BJ (cell line): ENCODE data around the gene TRAPPC1. TPM values are rescaled to one million over a fixed set of nuclear protein-coding genes. Genes with fewer than 3 reads are reported as not detected.

Experiments used
- CTCF ChIA-PET: fragments of 350-600 bp; formaldehyde crosslinking; extraction: SDS; loops from one replicate; lab custom pipeline; 2021; ENCODE audit warnings: antibody characterized with exemption, inconsistent platforms; lab: Yijun Ruan, JAX
- POLR2A ChIA-PET: fragments of 300-600 bp; sonication (Branson Sonifier 250); formaldehyde crosslinking; extraction: SDS; loops from one replicate; lab custom pipeline; 2021; ENCODE audit warnings: antibody characterized with exemption; lab: Charles Lee
- DNase-seq: peaks from one replicate; pipeline ENCODE4 v3.0.0-alpha.2; 2011; ENCODE audit warnings: low read depth
- H3K27me3 ChIP-seq: 2 replicates; pipeline ENCODE4 v1.6.0; 2011; ENCODE audit warnings: low read length; ENCODE audit not compliant: control insufficient read depth, insufficient read depth
- H3K36me3 ChIP-seq: 2 replicates; pipeline ENCODE4 v1.5.1; 2011; ENCODE audit warnings: low read length; ENCODE audit not compliant: control insufficient read depth, insufficient read depth
- H3K4me3 ChIP-seq: 2 replicates; pipeline ENCODE4 v1.5.1; 2011; ENCODE audit warnings: low read depth, mild to moderate bottlenecking, control low read depth, low read length
- polyA plus RNA-seq: library from polyadenylated mRNA; depleted of rRNA; stranded (reverse); fragments of >200 nt; gene quantifications from 2 replicates; pipeline ENCODE4 v1.2.3, GENCODE V29; 2011; rRNA removed
- small RNA-seq: library from RNA; depleted of rRNA; stranded (forward); fragments of <200 nt; gene quantifications from one replicate; pipeline ENCODE3, GENCODE V24; 2012; ENCODE audit warnings: low replicate concordance, low read depth; ENCODE audit not compliant: insufficient read length
- TF ChIP-seq, protein P1 (sequence below): IDR thresholded peaks from 2 replicates; pipeline ENCODE4 v1.5.1; 2011; ENCODE audit warnings: low read depth, mild to moderate bottlenecking, control low read depth, inconsistent platforms, low read length, moderate library complexity; ENCODE audit not compliant: insufficient read depth

Gene TRAPPC1
- polyA plus RNA-seq, 1 experiment = 264 TPM

DNA sequence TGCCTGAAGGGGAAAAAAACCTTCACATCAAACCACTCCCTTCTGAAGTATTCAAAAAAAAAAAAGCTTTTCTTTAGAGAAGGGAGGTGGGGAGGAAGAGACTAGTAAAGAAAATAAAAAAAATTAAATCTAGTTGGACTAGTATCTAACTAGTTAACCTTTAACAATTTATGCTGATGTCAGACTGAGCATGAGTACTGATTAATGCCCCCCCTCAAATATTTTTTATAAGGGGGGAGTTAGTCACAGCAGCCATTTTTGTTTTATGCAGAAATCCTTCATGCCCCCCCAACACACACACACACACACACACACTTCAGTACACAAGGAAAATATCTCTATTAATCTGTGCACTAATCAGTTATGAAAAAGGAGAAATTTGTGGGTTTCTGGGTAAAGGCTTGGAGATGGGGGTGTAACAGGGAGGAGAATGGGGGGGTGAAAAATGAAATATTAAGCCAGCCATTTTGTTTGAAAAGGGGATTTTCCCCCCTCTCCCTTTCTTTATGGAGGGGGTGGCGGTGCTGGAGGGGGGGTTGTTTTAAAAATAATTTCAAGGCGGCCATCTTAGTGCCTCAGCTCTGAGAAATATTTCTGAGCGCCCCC, 47.9 kb downstream of the TRAPPC1 start:
- ChIA-PET POLR2A (interaction anchor here (0.6 to 1.4 kb wide), 2 partner anchors 33 to 34 kb away, joined by 3 to 5 read pairs; no protein-coding TSS in a partner anchor), CTCF (interaction anchor here (1.0 kb wide), 2 partner anchors 68 to 173 kb away, joined by 3 read pairs; no protein-coding TSS in a partner anchor)
- H3K4me3 ChIP-seq = peak overlapping the region; percentile 74
- peaks cover 7% of the 10 kb centered on the region for H3K36me3 ChIP-seq
- DNase-seq = no peak
- TF ChIP-seq, protein P1, sequence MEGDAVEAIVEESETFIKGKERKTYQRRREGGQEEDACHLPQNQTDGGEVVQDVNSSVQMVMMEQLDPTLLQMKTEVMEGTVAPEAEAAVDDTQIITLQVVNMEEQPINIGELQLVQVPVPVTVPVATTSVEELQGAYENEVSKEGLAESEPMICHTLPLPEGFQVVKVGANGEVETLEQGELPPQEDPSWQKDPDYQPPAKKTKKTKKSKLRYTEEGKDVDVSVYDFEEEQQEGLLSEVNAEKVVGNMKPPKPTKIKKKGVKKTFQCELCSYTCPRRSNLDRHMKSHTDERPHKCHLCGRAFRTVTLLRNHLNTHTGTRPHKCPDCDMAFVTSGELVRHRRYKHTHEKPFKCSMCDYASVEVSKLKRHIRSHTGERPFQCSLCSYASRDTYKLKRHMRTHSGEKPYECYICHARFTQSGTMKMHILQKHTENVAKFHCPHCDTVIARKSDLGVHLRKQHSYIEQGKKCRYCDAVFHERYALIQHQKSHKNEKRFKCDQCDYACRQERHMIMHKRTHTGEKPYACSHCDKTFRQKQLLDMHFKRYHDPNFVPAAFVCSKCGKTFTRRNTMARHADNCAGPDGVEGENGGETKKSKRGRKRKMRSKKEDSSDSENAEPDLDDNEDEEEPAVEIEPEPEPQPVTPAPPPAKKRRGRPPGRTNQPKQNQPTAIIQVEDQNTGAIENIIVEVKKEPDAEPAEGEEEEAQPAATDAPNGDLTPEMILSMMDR = no peak
- no peaks in the 10 kb centered on the region for H3K27me3 ChIP-seq

DNA sequence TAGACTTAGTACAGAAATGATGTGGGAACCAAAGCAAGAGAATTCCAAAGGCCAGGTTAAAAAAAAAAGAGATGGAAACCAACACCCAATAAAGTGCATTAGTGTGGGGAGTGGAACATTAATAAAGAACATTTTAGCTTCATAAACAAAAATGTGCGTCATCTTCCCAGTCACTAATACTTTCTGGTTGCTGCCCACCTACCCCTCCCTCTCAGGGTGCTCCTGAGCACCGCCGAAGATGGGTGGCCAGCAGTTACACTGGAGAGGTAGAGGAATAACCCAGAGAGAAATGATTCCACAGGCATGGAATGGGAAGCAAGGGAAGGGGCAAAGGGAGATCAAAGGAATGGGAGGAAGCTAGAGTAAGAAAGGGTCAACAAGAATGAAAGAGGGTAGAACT, 49.1 kb downstream of the TRAPPC1 start:
- Histone ChIP-seq H3K27me3 (no peaks in the 10 kb centered on the region), H3K4me3 (no peak overlapping the region), H3K36me3 (peaks cover 7% of the 10 kb centered on the region)
- DNase-seq = no peak
- ChIA-PET POLR2A (interaction anchor here (1.4 kb wide), 1 partner anchor 34 kb away, joined by 3 read pairs; no protein-coding TSS in a partner anchor), CTCF (interaction anchor here (0.5 to 1.1 kb wide), 2 partner anchors 55 to 107 kb away, joined by 4 read pairs; no protein-coding TSS in a partner anchor)
- TF ChIP-seq, protein P1 = no peak

DNA sequence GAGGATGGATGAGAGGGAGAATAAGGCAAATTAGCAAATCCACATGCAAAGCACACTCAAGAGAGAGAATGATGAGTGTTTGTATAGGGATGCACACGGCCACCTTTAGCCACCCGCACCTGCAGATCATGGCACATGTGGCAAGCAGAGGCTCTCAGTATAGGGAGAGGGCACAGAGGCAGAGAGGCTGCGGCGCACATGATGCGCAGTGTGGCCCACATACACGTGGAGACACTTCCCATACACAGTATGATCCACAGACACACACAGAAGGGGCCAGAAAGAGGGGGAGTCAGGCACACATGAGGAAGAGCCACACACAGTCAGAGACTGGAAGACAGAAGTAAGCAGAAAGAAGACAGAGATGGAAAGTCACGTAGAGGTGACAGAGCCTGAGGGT, 49.7 kb downstream of the TRAPPC1 start:
- POLR2A ChIA-PET = no interaction called here
- CTCF ChIA-PET = no interaction called here
- TF ChIP-seq, protein P1 = no peak

DNA sequence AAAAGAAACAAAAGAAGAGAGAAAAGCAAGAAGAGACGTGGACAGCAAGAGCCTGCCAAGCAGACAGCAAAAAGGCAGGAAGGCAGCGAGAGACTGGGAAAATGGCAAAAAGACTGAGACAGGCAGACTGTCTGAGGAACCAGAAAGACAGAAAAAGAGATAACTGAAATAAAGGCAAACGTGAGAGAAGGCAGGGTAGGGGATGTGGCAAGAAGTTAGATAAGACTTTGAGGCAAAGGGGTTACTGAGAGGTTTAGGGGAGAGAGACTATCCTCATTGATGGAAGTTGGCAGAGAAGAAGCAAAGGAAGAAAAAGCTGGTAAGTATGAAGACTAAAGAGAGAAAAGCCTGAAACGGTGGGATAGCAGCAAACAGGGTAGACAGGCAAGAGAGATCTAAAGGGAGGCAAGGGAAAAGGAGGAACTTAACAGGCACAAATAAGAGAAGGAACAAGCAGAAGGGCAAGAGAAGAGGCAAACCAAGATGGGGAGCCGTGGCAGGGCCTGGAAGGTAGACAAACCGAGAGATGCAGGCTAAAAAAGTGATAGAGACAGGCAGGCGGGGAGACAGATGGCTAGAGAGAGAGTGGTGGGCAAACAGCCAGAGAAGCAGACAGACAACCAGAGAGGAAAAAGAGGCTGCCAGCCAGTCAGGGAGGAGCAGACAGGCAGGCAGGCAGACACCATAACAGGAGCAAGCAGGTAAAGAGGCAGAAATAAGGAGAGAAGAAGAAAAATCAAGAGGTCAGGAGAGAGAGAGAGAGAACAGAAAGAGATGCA, 50.3 kb downstream of the TRAPPC1 start:
- no peaks in the 10 kb centered on the region for H3K27me3 ChIP-seq
- ChIA-PET POLR2A (no interaction called here), CTCF (no interaction called here)
- DNase-seq = no peak
- TF ChIP-seq, protein P1 = no peak
- no peak overlapping the region for H3K4me3 ChIP-seq
- peaks cover 7% of the 10 kb centered on the region for H3K36me3 ChIP-seq

More for the DNA sequence above, 49.7 kb downstream of the TRAPPC1 start:
- no peak for DNase-seq
- H3K4me3 ChIP-seq = 0 out of 2 replicates have a peak overlapping the region, but pooled peaks have one; percentile 13
- H3K36me3 ChIP-seq = peaks cover 7% of the 10 kb centered on the region
- no peaks in the 10 kb centered on the region for H3K27me3 ChIP-seq

Small RNA genes lying within 50 kb of the gene (small RNA-seq; reads per million reads assigned to genes)
- 0.63 reads per million for gene SCARNA21

Other genes starting within 250 kb of the TRAPPC1 start
- gene TP53, start 244.5 kb downstream of the TRAPPC1 start, polyA plus RNA-seq = 27.6 and 48.4 TPM in 2 replicates
- gene WRAP53, start 243.5 kb downstream of the TRAPPC1 start, polyA plus RNA-seq = 5.8 and 7.9 TPM in 2 replicates
- 4.9 and 5.3 TPM in 2 replicates for gene EFNB3, start 226.7 kb downstream of the TRAPPC1 start, polyA plus RNA-seq
- gene DNAH2, start 214.2 kb downstream of the TRAPPC1 start, polyA plus RNA-seq = 0.09 and 0.10 TPM in 2 replicates
- 0.91 and 1.2 TPM in 2 replicates for gene KDM6B, start 97.7 kb downstream of the TRAPPC1 start, polyA plus RNA-seq
- 0.25 and 0.29 TPM in 2 replicates for gene TMEM88, start 76.9 kb downstream of the TRAPPC1 start, polyA plus RNA-seq
- 74.9 and 82.7 TPM in 2 replicates for gene NAA38, start 74.4 kb downstream of the TRAPPC1 start, polyA plus RNA-seq
- 6.7 and 7.9 TPM in 2 replicates for gene CYB5D1, start 73.9 kb downstream of the TRAPPC1 start, polyA plus RNA-seq
- 43.5 and 49.1 TPM in 2 replicates for gene CHD3, start 43.2 kb downstream of the TRAPPC1 start, polyA plus RNA-seq
- gene RNF227, start 15.7 kb downstream of the TRAPPC1 start, polyA plus RNA-seq = 2.2 and 2.9 TPM in 2 replicates
- gene KCNAB3, start 2.1 kb downstream of the TRAPPC1 start, polyA plus RNA-seq = 1.9 TPM in 2 replicates
- 19.4 and 26.8 TPM in 2 replicates for gene CNTROB, start 260 bp upstream of the TRAPPC1 start, polyA plus RNA-seq
- 0.01 TPM in 1 of 2 replicates, not detected in the other for gene GUCY2D, start 70.7 kb upstream of the TRAPPC1 start, polyA plus RNA-seq
- not detected in 2 replicates for gene ALOX15B, start 107.1 kb upstream of the TRAPPC1 start, polyA plus RNA-seq
- gene ALOX12B, start 155.8 kb upstream of the TRAPPC1 start, polyA plus RNA-seq = not detected in 2 replicates
- gene ALOXE3, start 186.6 kb upstream of the TRAPPC1 start, polyA plus RNA-seq = 0.04 and 0.10 TPM in 2 replicates
- not detected in 2 replicates for gene HES7, start 192.2 kb upstream of the TRAPPC1 start, polyA plus RNA-seq
- gene PER1, start 220.5 kb upstream of the TRAPPC1 start, polyA plus RNA-seq = 5.1 and 7.7 TPM in 2 replicates
- gene VAMP2, start 231.0 kb upstream of the TRAPPC1 start, polyA plus RNA-seq = 20.1 and 22.8 TPM in 2 replicates
- gene TMEM107, start 244.4 kb upstream of the TRAPPC1 start, polyA plus RNA-seq = 13.6 and 14.5 TPM in 2 replicates